GM12874 (cell line): Measurements from ENCODE around the gene SLC20A1.
A peak's percentile ranks its signal among the peaks of the same experiment; 100 is the strongest.

Experiments
- CTCF ChIP-seq: IDR thresholded peaks from 2 replicates; pipeline ENCODE4 v1.5.1; 2011; ENCODE audit warnings: low read depth, mild to moderate bottlenecking, control low read depth, low read length, moderate library complexity; ENCODE audit not compliant: insufficient read depth

SLC20A1 gene

GRCh38 chr2:112622528-112622849, 23.2 kb upstream of the SLC20A1 start:
- TF ChIP-seq CTCF, result no peak

- TF ChIP-seq CTCF, result no peak
Observed at GRCh38 chr2:112623913-112624777, 21.6 kb upstream of the SLC20A1 start.

- no peak for TF ChIP-seq CTCF
Observed at GRCh38 chr2:112625474-112626114, 20.1 kb upstream of the SLC20A1 start.

- peak; percentile 95 for TF ChIP-seq CTCF
Observed at GRCh38 chr2:112626604-112627059, 19.1 kb upstream of the SLC20A1 start.

GRCh38 chr2:112627060-112628040, 18.4 kb upstream of the SLC20A1 start:
- no peak for TF ChIP-seq CTCF

GRCh38 chr2:112629224-112629623, 16.5 kb upstream of the SLC20A1 start:
- no peak for TF ChIP-seq CTCF

GRCh38 chr2:112629823-112630222, 15.9 kb upstream of the SLC20A1 start:
- TF ChIP-seq CTCF, result no peak
